Measurements from ENCODE around the gene ARHGAP35. TPM values are rescaled to one million over a fixed set of nuclear protein-coding genes. Genes with fewer than 3 reads are reported as not detected.
A peak's percentile ranks its signal among the peaks of the same experiment; 100 is the strongest.
"Not testable (repeated sequence)": the region's sequence is repeated elsewhere in the genome, so short reads cannot be mapped to it uniquely, and the experiment has no call there.

Gene ARHGAP35
- total RNA-seq, 1 donor from 2014 or later: 21.7 TPM

- TF ChIP-seq, protein P1, sequence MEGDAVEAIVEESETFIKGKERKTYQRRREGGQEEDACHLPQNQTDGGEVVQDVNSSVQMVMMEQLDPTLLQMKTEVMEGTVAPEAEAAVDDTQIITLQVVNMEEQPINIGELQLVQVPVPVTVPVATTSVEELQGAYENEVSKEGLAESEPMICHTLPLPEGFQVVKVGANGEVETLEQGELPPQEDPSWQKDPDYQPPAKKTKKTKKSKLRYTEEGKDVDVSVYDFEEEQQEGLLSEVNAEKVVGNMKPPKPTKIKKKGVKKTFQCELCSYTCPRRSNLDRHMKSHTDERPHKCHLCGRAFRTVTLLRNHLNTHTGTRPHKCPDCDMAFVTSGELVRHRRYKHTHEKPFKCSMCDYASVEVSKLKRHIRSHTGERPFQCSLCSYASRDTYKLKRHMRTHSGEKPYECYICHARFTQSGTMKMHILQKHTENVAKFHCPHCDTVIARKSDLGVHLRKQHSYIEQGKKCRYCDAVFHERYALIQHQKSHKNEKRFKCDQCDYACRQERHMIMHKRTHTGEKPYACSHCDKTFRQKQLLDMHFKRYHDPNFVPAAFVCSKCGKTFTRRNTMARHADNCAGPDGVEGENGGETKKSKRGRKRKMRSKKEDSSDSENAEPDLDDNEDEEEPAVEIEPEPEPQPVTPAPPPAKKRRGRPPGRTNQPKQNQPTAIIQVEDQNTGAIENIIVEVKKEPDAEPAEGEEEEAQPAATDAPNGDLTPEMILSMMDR (conservative IDR thresholded peaks at IDR 0.05; ENCODE audit: low read depth, low read length): no peak
- peak within 1 kb of the TSS; percentile 89 for H3K4me3 ChIP-seq (ENCODE audit: low read depth, low read length)
- DNase-seq (ENCODE audit: low read depth): peak; percentile 97
Measured at GRCh38 chr19:46850228-46851203, 10.3 kb upstream of the ARHGAP35 start, which contains the start of gene AP2S1. AP2S1 (minus strand) TSS chr19:46850846; CDS start chr19:46850766, 80 bp downstream.

DNA sequence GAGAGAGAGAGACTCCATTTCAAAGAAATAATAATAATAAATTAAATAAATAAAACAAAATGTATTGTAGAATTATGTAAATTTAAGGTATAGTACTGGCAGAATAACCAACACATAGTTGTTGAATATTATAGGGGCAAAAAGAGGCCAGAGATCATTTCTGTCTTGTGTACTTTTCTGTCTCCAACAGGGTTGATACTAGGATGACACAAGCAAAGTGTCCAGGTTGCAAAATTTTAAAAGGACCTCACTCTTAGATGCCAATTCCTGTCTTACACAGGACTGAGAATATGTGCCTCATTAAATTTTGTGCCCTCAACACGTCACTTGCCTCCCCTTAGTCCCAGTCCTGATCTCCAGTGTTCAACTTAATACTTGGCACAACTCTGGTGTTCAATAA is 8.0 kb upstream of the ARHGAP35 start:
- DNase-seq (ENCODE audit: low read depth): no peak
- H3K4me3 ChIP-seq (ENCODE audit: low read depth, low read length): no peak overlapping the region
- TF ChIP-seq, protein P1 (conservative IDR thresholded peaks at IDR 0.05; ENCODE audit: low read depth, low read length): no peak

GRCh38 chr19:46854698-46855097 is 6.1 kb upstream of the ARHGAP35 start:
- not testable (repeated sequence) for H3K4me3 ChIP-seq (ENCODE audit: low read depth, low read length); DNase-seq (ENCODE audit: low read depth)

- TF ChIP-seq, protein P1 (conservative IDR thresholded peaks at IDR 0.05; ENCODE audit: low read depth, low read length): peak; percentile 80
- peak overlapping the region; percentile 40 for H3K4me3 ChIP-seq (ENCODE audit: low read depth, low read length)
Measured at GRCh38 chr19:46856062-46857022, 4.5 kb upstream of the ARHGAP35 start.

DNA sequence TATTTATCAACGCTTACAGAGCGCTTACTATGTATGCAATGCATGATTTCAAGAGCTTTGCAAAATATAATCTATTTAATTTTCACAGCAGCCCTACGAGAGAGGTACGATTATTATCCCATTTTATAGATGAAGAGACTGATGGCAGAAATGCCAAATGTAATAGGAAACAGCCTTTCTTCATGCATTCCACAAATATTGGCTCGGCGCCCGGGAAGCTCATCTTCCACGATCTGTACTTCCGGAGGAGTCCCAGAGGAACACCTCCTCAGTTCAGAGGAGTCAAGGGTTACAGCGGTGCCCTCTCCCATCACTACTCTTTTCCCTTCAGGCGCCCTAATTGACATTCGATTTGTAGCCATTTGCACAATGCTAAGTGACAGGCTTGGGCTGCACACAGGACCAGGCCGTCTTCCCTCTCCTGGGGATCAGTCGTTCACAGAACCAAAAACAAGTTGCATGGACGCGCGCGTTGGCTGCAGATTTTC is 1.1 kb upstream of the ARHGAP35 start:
- TF ChIP-seq, protein P1 (conservative IDR thresholded peaks at IDR 0.05; ENCODE audit: low read depth, low read length): no peak
- H3K4me3 ChIP-seq (ENCODE audit: low read depth, low read length): peak overlapping the region; percentile 48
- DNase-seq (ENCODE audit: low read depth): no peak

More at GRCh38 chr19:46856062-46857022, 4.5 kb upstream of the ARHGAP35 start:
- peak; percentile 60 for DNase-seq (ENCODE audit: low read depth)

GRCh38 chr19:46860125-46860845 is 512 bp upstream of the ARHGAP35 start:
- peak overlapping the region; percentile 89 for H3K4me3 ChIP-seq (ENCODE audit: low read depth, low read length)
- peak; percentile 70 for DNase-seq (ENCODE audit: low read depth)
- TF ChIP-seq, protein P1 (conservative IDR thresholded peaks at IDR 0.05; ENCODE audit: low read depth, low read length): no peak

All from epithelial cell of proximal tubule (primary cell).